Fibroblast of mammary gland (primary cell): ENCODE measurements around the gene AURKA.

ENCODE experiments used
- DNase-seq: peaks from one replicate; pipeline ENCODE4 v3.0.0-alpha.2; 2010; ENCODE audit warnings: low read depth
- H3K4me3 ChIP-seq: 2 replicates; pipeline ENCODE4 v1.5.1; 2011; ENCODE audit warnings: low read depth, mild to moderate bottlenecking, low read length, moderate library complexity; ENCODE audit not compliant: control insufficient read depth
- TF ChIP-seq, protein P1 (sequence below): conservative IDR thresholded peaks from 2 replicates; pipeline ENCODE4 v1.5.1; 2011; ENCODE audit warnings: low read depth, low read length, inconsistent platforms; ENCODE audit not compliant: control insufficient read depth, insufficient read depth

Gene AURKA

DNA sequence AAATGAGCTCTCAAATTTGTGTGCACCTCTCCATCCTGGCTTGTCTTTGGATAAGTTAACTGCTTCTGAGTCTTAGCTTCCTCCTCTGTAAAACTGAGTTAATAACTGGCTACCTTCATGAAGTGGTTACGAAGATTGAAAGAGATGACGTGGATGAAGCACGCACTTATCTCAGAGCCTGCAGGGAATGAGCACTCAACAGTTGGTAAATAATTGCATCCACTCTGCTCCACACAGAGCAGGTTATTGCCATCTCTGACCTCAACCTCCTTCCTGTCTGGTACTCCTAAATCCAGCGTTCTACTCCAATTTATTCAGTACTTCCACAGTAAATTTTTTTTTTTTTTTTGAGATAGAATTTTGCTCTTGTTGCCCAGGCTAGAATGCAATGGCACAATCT is 6.9 kb downstream of the AURKA start:
- no peak overlapping the region for H3K4me3 ChIP-seq
- no peak for DNase-seq
- TF ChIP-seq, protein P1, sequence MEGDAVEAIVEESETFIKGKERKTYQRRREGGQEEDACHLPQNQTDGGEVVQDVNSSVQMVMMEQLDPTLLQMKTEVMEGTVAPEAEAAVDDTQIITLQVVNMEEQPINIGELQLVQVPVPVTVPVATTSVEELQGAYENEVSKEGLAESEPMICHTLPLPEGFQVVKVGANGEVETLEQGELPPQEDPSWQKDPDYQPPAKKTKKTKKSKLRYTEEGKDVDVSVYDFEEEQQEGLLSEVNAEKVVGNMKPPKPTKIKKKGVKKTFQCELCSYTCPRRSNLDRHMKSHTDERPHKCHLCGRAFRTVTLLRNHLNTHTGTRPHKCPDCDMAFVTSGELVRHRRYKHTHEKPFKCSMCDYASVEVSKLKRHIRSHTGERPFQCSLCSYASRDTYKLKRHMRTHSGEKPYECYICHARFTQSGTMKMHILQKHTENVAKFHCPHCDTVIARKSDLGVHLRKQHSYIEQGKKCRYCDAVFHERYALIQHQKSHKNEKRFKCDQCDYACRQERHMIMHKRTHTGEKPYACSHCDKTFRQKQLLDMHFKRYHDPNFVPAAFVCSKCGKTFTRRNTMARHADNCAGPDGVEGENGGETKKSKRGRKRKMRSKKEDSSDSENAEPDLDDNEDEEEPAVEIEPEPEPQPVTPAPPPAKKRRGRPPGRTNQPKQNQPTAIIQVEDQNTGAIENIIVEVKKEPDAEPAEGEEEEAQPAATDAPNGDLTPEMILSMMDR, result no peak

DNA sequence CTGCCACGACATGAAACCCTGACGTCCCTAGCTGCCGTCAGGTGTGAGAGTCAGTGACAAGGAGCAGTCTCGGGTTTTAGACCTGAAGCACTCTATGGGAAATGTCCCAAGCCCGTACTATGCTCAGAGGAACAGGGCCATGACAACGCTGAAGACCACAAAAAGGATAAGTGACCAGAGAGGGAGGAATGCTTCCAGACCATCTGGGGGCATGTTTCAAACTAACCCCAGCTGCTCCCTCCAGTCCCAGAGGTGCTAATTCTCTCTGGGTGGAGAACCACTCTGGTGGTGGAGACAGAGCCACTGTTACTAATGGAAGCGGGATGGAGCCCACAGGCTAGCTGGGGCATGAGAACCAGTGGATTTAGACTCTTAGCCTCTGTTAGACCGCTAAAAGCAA is 8.7 kb downstream of the AURKA start:
- no peak overlapping the region for H3K4me3 ChIP-seq
- TF ChIP-seq, protein P1, result no peak
- DNase-seq, result no peak

DNA sequence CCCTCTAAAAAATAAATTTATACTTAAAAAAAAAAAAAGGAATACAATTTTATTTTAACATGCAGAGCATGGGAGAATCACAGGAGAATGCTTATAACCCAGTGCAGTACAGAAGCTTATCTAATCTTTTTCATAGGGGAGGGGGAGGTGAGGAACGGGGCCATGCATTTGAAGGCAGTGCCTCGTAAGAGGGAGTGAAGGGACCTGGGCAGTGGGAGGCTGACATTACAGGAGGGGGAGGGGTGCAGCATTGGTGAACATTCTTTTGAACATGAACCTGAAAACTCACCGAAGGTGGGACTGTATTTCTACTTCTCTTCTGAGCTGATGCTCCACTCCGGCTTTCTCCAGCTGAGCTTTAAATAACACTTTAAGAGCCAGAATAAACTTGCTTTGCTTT is 9.3 kb downstream of the AURKA start:
- TF ChIP-seq, protein P1, result no peak
- no peak overlapping the region for H3K4me3 ChIP-seq
- no peak for DNase-seq

DNA sequence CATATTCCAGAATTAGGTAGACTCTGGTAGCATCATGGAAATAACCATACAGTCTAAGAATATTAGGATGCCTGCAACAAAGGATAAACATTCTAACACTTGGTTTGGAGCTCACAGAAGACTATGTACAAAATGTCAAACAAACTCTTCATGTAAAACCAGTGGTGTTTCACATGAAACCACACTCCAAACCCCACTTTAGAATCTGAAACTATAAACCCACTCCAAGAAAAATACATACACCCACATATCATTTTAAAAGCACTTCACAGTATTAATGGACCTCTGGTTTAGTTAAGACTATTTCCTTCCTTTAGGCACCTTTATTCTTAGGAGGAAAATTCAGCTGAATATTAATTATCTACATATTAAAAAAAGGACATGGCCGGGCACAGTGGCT is 10.5 kb downstream of the AURKA start:
- H3K4me3 ChIP-seq, result no peak overlapping the region
- TF ChIP-seq, protein P1, result no peak
- DNase-seq, result no peak

DNA sequence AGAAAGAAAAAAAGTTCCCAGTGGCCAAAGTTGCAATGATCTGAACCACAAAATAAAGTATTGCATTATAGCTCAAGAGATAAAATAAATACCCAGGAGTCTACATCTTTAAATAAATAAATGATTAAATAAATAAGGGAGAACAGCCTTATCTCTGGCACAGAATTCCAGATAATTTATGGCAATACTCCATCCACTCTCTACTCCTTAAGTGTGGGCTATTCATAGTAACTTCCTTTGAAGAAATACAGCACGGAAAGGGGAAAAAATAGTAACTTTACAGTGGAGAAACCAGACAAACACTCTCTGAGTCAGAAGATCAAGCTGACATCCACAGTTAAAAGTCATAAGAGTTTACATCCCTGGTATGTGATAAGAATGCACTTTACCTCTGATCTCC is 11.6 kb downstream of the AURKA start:
- TF ChIP-seq, protein P1, result no peak

DNA sequence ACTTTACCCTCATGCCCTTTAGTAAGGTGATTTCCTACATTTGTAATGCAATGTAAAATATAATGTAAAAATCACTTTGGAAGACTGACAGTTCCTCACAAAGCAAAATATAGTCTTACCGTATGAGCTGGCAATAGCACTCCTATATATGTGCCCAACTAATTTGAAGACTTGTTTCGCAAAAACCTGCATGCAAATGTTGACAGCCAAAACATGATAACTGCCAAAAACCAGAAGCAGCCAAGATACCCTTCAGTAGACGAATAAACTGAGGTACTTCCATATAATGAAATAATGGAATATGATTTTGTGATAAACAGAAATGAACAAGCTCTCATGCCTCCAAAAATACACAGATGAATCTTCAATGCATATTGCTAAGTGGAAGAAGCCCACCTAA is 13.6 kb downstream of the AURKA start:
- TF ChIP-seq, protein P1, result no peak
- H3K4me3 ChIP-seq, result no peak overlapping the region
- DNase-seq, result no peak

More for the DNA sequence above, 11.6 kb downstream of the AURKA start:
- no peak for DNase-seq
- no peak overlapping the region for H3K4me3 ChIP-seq

DNA sequence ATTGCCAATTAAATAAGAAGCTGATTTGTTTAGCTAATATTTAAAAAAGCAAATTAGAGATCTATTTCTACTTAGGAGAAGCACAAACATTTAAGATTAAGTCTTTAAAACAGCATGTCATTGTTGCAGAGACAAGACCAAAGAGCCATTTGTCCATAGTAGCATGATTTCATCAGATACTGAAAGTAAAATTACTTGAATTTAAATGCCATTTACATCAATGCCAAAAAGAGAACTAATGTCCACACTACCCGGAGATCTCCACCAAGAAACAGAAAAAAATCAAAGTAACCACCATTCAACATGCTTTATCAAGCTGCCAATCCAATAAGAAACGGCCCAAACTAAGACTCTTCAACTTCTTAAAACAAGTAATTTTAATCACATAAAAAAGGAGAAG is 15.7 kb downstream of the AURKA start:
- TF ChIP-seq, protein P1, result no peak
- DNase-seq, result no peak
- no peak overlapping the region for H3K4me3 ChIP-seq
